ENCODE measurements around the gene FGD2.
A peak's percentile ranks its signal among the peaks of the same experiment; 100 is the strongest.

- TF ChIP-seq CTCF (IDR thresholded peaks at IDR 0.05 in 8 of 11, conservative IDR thresholded peaks at IDR 0.05 in 3 of 11), result no peak
- TF ChIP-seq POLR2AphosphoS5 (IDR thresholded peaks at IDR 0.05), result peak; percentile 50 to 61 (median 51)
- no peak for TF ChIP-seq POLR2A (IDR thresholded peaks at IDR 0.05)
These were observed 6.4 kb downstream of the FGD2 start for GRCh38 chr6:37011656-37012378.
